HG03025 (cell line): Measurements from ENCODE around the gene NFIX.
A peak's percentile ranks its signal among the peaks of the same experiment; 100 is the strongest.

Experiments used
- ATAC-seq: cut with Tn5 transposase; IDR thresholded peaks from one replicate; pipeline ENCODE4 v1.9.1; 2021; ENCODE audit warnings: mild to moderate bottlenecking, moderate library complexity; ENCODE audit not compliant: unreplicated experiment, low FRiP score

NFIX gene

GRCh38 chr19:13117772-13118423 lies 122.6 kb downstream of the NFIX start, which contains the start of gene NACC1:
TSS of gene NACC1 (plus strand) at chr19:13118264. CDS start at chr19:13135208, 16,944 bp downstream.
- peak; percentile 54 for ATAC-seq

- ATAC-seq: no peak
Measured at GRCh38 chr19:13118424-13119193, 123.3 kb downstream of the NFIX start.

- ATAC-seq: no peak
Measured at GRCh38 chr19:13119627-13120026, 124.4 kb downstream of the NFIX start.

GRCh38 chr19:13120031-13120430 lies 124.8 kb downstream of the NFIX start:
- ATAC-seq: no peak

GRCh38 chr19:13120817-13121216 lies 125.5 kb downstream of the NFIX start:
- no peak for ATAC-seq

- no peak for ATAC-seq
Measured at GRCh38 chr19:13121551-13122274, 126.4 kb downstream of the NFIX start.

- no peak for ATAC-seq
Measured at GRCh38 chr19:13122275-13122878, 127.1 kb downstream of the NFIX start.

- ATAC-seq: no peak
Measured at GRCh38 chr19:13122980-13123957, 128.0 kb downstream of the NFIX start.

- no peak for ATAC-seq
Measured at GRCh38 chr19:13127051-13127450, 131.8 kb downstream of the NFIX start.

- ATAC-seq: no peak
Measured at GRCh38 chr19:13127811-13128575, 132.7 kb downstream of the NFIX start.

GRCh38 chr19:13128583-13128982 lies 133.3 kb downstream of the NFIX start:
- ATAC-seq: no peak

- ATAC-seq: no peak
Measured at GRCh38 chr19:13129384-13129783, 134.1 kb downstream of the NFIX start.

- no peak for ATAC-seq
Measured at GRCh38 chr19:13130886-13131490, 135.7 kb downstream of the NFIX start.

GRCh38 chr19:13132471-13133180 lies 137.4 kb downstream of the NFIX start:
- ATAC-seq: no peak

GRCh38 chr19:13133241-13133870 lies 138.1 kb downstream of the NFIX start:
- no peak for ATAC-seq

GRCh38 chr19:13134626-13135025 lies 139.4 kb downstream of the NFIX start:
- no peak for ATAC-seq
